GM19372 (cell line): Measurements from ENCODE around the gene MTX3.

Experiments used
- ATAC-seq: cut with Tn5 transposase; IDR thresholded peaks from one replicate; pipeline ENCODE4 v1.9.1; 2021; ENCODE audit warnings: mild to moderate bottlenecking, low read depth, moderate library complexity; ENCODE audit not compliant: unreplicated experiment

Gene MTX3, protein sequence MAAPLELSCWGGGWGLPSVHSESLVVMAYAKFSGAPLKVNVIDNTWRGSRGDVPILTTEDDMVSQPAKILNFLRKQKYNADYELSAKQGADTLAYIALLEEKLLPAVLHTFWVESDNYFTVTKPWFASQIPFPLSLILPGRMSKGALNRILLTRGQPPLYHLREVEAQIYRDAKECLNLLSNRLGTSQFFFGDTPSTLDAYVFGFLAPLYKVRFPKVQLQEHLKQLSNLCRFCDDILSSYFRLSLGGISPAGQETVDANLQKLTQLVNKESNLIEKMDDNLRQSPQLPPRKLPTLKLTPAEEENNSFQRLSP

DNA sequence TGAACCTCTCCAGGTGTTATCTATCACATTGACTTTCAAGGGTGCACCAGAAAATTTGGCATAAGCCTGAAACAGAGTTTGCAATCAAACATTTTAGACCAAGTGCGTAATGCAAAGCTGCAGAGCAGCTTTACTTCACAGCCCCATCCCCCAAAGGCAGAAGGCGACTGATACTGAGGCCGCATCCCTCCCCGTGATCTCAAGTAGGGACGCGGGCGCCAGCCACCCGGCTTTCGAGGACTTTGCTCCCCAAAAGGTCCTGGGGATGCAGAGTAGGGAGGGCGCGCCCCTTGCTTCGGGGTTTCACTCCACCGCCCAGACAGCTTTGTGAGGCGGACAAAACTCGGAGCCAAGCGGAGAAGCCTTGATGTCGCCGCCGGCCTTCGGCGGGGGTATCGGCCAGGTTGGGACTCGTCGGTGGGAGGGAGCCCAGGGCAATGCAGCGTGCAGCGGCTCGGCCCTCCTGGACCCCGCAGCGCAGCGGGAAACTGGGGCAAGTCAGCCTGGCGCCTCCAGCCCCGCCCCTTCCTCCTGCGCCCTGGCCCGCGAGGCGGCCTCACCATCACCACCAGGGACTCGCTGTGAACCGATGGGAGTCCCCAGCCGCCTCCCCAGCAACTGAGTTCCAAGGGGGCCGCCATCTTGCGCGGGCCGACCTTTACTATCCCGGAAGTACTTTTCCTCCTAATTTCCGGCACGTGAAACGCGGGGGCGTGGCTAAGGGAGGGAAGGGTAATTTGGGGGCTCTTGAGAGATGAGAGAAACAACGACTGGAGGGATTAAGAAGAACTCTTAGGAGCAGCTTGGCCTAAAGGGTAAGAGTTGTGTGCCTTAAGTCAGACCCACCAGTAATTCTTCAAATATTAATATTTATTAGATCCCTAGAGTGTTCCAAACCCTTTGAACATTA, at the start of gene MTX3:
TSS of gene MTX3 (minus strand) at position 665 of the 910 bp plus-strand sequence. CDS start at position 641, 24 bp downstream.
- peak; percentile 89 for ATAC-seq

- ATAC-seq: no peak
Observed at GRCh38 chr5:80039650-80040049, 48.6 kb upstream of the MTX3 start.

- no peak for ATAC-seq
Observed at GRCh38 chr5:80037366-80037765, 46.3 kb upstream of the MTX3 start.

DNA sequence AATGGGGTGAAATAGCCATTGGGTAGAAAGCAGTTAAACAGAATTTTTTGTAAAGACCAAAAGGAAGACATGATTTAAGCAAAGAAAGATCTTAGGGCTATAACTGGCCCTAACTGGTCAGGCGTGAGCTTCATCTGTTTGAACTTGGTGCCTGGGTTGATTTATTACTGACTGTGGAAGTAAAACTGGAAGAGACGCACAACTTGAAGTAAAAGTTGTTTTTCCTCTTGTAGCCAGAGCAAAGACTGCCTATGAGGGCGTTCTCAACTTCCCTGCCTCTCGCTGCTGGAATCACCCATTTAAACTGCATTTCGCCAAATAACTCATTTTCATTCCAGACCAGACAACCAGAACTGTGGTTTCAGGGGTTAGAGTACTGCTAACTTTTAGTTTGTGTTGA, 45.6 kb upstream of the MTX3 start:
- no peak for ATAC-seq

- ATAC-seq: no peak
Observed at GRCh38 chr5:80035839-80036238, 44.8 kb upstream of the MTX3 start.

- no peak for ATAC-seq
Observed at GRCh38 chr5:80034962-80035821, 44.1 kb upstream of the MTX3 start, which contains the start of gene THBS4. THBS4 (plus strand) TSS chr5:80035348; CDS start chr5:80035538, 190 bp downstream.

- no peak for ATAC-seq
Observed at GRCh38 chr5:80034559-80034958, 43.5 kb upstream of the MTX3 start.

DNA sequence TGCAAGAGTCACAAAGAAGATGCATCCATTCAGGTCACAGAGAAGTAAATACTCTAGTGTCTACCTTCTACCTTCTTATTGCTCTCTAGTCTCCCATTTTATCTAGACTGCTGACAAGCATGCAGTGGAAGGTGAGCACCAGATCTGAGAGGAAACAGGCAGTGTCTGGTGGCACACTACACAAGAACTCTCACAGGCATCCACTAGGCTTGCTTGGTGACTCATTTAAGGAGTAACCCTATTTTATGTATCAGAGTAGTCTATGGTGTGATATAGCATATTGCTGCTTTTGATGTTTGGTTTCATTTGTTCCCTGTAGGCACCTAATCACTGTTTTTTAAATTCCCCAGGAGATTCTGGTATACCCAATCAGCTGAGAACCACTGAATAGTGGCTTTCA, 42.5 kb upstream of the MTX3 start:
- ATAC-seq: no peak

- ATAC-seq: no peak
Observed at GRCh38 chr5:80031109-80031508, 40.0 kb upstream of the MTX3 start.

DNA sequence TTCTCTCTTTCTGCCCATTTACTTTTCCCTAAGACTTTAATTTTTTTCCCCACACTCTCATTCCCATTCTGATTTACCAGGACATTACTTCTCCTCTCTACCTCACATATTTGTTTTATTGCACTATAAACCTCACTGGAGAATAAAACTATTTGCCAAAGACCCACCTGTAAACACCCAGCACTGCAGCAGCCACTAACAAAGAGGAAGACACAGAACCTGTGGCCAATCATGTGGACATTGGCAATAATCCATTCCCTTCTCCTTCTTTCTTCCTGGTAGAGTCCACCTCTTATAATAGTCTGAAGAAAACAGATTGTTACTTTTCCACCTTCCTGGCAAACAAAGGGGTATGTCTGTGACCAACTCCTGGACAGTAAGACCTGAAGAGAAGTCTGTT, 35.8 kb upstream of the MTX3 start:
- ATAC-seq: no peak

DNA sequence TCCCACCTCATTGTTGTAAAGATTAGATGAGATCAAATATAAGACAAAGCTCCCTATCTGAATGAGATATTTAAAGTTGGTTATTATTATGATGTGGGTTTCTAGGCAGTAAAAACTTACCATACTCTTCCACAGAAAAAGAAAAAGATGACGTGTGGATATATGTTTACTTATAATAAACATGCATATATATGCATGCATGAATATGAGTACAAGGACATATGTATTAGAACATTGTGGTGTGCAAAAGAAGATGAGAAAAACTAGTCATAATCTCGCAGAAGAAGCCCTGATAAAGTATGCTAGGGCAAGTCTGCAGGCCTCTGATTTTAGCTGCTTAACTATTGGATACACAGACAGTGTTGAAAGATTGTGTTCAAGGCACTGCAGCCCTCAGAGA, 34.0 kb upstream of the MTX3 start:
- no peak for ATAC-seq

DNA sequence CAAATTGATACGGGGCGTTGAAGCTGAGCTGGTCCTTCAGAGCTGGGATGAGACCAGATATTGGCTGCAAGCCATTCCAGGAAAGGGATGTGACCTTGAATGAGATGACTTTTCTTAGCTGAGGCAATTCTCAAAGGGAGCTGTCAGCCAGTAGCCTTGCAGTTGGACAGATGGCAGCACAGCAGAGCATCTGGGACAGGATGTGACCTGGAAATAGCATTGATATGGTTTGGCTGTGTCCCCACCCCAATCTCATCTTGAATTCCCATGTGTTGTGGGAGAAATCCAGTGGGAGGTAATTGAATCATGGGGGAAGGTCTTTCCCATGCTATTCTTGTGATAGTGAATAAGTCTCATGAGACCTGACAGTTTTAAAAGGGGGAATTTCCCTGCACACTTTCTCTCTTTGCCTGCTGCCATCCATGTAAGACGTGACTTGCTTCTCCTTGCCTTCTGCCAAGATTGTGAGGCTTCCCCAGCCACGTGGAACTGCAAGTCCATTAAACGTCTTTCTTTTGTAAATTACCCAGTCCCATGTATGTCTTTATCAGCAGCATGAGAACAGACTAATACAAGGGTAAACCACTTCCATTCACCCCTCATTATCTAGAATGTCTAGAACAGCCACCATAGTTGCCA, 19.8 kb upstream of the MTX3 start:
- no peak for ATAC-seq

DNA sequence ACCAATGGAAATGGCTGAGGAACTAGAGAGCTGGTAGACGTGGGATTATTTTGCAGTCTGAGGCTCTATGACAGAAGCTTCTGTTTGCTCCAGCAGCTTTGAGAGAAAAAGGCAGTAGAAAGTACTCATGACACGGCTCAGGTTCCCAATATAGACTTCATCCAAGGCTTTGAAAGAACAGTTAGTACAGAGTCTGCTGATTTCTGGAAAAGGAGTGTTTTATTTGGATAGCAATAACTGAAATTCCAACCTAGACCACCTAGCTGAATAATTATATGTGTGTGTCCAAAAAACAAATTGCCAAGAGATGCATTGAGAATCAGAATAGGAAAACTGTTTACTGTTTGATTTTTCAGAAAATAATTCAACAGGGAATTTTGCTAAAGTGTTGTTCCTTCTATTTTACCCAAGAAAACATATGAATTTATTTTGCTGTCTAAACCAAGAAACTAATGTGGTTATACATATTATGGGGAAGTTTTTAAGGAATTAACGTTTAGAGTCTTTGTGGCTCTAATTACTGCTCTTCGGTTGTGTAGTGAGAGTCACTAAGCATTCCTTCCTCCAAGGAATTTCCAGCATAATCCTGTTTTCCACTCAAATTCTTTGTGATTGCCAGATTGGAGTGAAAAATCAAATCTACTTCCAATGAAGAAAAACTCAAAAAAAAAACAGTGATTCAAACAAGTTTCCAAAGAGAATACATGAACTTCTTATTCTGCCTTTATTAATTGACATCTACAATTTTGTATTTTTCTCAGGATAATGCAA, 18.1 kb upstream of the MTX3 start:
- ATAC-seq: no peak

- no peak for ATAC-seq
Observed at GRCh38 chr5:80002677-80003076, 11.6 kb upstream of the MTX3 start.

DNA sequence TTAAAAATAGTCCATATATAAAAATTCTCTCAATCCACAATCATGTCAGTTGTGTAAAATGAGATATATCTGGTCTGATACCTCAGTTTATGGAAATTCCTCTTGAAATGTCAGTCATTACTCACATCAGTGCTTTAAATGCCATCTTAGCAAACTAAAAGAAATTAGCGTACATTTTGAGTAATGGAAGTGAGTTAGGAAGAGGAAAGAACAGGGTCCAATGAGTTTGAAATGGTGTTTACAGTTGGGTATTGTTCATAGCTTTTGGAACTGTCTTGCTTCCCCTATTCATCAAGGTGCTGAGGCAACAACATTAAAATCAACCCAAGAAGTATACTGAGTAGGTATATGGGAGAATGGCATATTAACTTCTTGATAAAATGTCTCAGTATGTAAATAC, 8.7 kb upstream of the MTX3 start:
- no peak for ATAC-seq

DNA sequence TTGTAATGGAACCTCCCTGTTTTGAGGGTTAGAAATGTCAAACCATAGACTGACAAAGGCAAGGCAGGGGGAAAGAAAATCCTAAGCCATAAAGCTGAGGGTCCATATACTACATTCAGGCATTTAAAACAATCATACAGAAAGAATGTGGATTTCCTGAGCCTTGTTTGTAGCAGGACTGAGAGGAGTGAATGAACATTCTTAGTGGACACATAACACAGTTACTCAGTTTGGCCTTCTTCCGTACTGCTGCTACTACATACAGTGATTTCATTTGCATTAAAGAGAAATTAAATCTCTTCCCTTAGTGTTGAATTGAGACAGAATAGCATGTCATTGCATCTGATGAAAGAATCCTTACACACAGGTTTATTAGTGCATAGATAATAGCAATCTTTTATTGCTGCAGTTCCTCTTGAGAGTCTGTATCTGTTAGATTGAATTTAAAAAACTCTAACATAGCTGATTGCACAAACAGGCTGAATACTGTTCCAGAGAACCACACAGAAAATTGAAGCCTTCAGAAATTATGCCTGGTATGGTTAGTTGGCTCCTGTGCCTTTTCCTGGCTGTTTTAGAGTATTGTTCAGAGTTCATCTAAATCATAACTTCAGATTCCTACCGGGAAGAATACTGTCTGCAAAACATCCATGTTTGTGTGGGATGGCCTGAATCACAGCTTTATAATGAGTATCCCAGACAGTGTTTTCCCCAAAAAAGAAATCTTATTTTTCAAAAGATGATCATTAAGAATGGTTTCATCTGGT, 2.0 kb upstream of the MTX3 start:
- ATAC-seq: no peak

DNA sequence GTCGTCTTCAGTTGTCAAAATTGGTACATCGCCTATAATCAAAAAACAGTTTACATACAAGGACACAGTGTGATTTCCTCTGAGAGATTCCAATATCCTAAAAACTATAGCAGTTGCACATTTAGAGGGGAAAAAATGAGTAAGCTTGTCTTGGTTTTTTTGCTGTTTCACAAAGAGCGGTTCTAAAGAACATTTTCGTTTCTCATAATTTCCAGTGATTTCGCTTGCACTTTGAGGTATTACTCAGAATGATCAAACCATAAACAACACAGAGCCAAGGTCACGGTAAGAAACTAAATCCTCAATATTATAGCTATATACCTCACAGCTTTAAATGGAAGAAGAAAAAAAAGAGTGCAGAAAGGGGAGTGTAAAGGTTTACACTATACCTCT, 861 bp downstream of the MTX3 start:
- peak; percentile 40 for ATAC-seq

DNA sequence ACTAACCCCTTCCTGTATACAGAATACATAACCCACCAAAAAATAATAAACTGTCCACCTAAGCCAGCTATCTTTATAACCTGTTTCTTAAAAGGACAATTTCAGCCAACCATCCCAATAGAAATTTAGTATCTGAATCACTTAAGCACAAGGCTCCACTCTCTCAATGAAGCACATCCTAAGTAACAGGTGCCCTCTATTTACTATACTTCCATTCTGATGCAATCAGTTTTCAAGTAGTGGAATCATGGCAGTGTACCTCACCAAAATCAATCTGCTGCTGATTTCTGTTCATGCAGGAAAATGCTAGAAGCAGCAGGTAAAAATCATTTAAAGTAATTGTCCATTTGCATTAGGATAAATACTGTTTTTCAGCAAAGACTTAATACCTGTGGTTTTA, 4.8 kb downstream of the MTX3 start:
- no peak for ATAC-seq

GRCh38 chr5:79985288-79985687, 5.8 kb downstream of the MTX3 start:
- ATAC-seq: no peak
